ENCODE results near the gene ADGRG3.
"Not testable (repeated sequence)": the region's sequence is repeated elsewhere in the genome, so short reads cannot be mapped to it uniquely, and the experiment has no call there.

ADGRG3 gene

GRCh38 chr16:57722651-57723050, 54.5 kb downstream of the ADGRG3 start:
- no peak for DNase-seq

- DNase-seq, result no peak
Measured at GRCh38 chr16:57723170-57723569, 55.1 kb downstream of the ADGRG3 start.

GRCh38 chr16:57724531-57724930, 56.4 kb downstream of the ADGRG3 start:
- DNase-seq, result no peak

DNA sequence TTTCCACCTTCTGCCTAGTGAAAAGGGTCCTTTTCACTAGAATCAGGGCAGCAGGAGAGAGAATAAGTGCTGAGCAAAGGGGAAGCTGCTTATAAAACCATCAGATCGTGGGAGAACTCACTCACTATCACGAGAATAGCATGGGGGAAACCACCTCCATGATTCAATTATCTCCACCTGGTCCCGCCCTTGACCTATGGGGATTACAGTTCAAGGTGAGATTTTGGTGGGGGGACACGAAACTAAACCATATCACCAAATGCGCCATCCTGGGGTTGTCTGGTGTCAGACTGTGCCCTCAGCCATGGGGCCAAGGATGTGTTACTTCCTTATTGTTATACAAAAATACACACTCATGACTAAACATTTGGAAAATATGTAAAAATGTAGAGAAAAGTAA, 57.0 kb downstream of the ADGRG3 start:
- DNase-seq, result no peak

GRCh38 chr16:57725554-57725953, 57.4 kb downstream of the ADGRG3 start:
- no peak for DNase-seq

- DNase-seq, result no peak
Measured at GRCh38 chr16:57725976-57726375, 57.9 kb downstream of the ADGRG3 start.

- no peak for DNase-seq
Measured at GRCh38 chr16:57726433-57726947, 58.4 kb downstream of the ADGRG3 start.

- no peak for DNase-seq
Measured at GRCh38 chr16:57727610-57728009, 59.5 kb downstream of the ADGRG3 start.

- no peak for DNase-seq
Measured at GRCh38 chr16:57728336-57729181, 60.5 kb downstream of the ADGRG3 start.

DNA sequence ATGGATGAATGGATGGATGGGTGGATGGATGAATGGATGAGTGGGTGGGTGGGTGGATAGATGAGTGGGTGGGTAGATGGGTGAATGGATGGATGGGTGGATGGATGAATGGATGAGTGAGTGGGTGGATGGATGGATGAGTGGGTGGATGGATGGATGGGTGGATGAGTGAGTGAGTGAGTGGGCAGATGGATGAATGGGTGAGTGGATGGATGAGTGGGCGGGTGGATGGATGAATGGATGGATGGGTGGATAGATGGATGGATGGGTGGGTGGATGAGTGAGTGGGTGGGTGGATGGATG, 61.0 kb downstream of the ADGRG3 start:
- DNase-seq, result no peak

GRCh38 chr16:57729852-57730251, 61.7 kb downstream of the ADGRG3 start:
- not testable (repeated sequence) for DNase-seq

DNA sequence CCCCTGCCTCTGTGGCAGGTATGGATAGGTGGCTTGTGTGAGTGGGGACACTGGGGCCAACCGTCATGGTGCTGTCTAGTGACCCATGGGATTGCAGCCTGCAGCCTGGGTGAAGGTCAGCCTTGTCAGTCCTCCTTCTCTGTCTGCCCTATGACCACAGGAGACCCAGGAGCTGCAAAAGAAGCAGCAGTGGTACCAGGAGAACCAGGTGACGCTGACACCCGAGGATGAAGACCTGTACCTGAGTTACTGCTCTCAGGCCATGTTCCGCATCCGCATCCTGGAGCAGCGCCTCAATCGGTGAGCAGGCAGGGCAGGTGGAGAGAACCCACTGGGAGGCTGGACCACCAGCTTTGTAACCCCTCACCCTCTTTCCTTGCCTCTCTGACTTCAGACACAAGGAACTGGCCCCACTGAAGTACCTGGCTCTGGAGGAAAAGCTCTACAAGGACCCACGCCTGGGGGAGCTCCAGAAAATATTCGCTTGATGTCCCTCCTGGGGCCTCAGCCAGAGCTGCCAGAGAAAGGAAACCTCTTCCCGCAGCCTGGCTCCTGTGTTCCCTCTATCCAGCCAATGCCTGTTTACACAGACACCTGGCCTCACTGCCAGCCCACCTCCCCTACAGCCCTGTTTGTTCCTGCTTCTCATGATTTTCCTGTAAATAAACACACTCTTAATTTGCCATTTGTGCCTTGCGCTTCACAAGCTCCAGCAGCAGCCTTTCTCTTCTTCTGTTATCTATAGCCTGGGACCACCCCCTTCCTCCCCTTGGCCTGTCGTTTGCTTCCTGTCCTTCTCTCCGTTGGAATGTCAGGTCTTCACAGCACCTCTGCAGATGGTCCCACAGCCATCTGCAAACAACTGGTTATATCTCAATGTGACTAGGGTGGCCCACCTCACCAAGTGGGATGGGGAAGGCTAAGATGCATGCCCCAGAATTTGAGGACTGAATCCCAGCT, 62.9 kb downstream of the ADGRG3 start:
- DNase-seq, result no peak

DNA sequence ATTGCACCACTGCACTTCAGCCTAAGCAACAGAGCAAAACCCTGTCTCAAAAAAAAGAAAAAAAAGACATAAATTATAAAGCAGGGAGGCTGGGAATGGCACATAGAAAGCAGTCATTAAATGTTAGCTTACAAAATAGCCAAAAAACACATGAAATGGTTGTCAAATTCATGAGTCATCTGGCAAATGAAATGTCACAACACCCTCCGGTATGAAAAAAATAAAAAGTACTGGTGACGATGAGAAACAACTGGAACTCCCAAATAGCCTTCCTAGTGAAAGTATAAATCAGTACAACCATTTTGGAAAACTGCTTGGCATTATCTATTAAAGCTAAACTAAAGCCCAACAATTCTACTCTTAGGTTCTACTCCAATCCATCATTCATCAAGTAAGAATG, 63.9 kb downstream of the ADGRG3 start:
- DNase-seq, result no peak

DNA sequence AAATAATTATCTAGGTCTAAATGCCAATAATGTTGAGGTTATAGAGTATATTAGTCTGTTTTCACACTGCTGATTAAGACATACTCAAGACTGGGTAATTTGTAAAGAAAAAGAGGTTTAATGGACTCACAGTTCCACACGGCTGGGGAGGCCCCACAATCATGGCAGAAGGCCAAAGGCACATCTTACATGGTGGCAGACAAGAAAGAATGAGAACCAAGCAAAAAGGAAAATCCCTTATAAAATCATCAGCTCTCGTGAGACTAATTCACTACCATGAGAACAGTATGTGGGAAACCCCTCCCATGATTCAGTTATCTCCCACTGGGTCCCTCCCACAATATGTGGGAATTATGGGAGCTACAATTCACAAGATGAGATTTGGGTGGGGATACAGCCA, 64.6 kb downstream of the ADGRG3 start:
- peak; percentile 20 for DNase-seq

GRCh38 chr16:57734308-57734924, 66.3 kb downstream of the ADGRG3 start:
- no peak for DNase-seq

DNA sequence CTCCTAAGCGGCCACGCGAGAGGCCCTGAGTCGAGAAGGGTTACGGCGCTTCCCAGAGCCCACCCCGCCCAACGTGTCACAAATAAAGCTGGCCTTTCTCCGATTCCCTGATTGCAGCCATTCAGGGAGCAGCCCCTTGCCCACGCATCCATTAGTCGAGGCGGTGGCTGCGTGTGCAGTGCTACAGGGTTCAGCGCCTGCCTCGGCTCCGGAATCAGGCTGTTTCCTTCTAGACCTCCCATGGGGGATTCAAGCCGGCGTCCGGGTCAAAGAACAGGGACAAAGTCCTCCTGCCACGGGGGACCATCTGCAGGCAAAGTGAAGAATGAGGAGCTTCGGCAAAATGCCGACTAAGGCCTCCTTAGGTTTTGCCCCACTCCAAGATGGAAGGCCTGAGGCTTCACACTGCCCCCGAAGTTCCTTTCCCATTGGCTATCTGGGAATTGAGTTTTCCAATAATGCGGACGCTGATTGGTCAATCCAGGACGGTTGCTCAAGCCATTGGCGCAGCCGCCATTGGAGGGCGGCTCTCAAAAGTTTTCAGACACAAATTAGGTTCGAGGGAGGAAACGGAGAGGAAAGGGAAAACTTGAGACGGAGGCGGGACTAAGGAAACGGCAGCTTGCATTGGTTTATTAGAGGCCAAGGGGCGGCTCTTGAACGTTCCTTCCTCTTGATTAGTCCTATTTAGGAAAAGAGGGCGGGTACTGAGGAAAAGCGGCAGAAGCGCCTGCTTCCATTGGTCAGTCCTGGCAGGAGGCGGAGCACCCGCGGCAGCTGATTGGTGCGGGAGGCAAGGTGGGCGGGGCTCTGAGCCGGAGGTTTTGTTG, 67.0 kb downstream of the ADGRG3 start:
- peak; percentile 100 for DNase-seq

DNA sequence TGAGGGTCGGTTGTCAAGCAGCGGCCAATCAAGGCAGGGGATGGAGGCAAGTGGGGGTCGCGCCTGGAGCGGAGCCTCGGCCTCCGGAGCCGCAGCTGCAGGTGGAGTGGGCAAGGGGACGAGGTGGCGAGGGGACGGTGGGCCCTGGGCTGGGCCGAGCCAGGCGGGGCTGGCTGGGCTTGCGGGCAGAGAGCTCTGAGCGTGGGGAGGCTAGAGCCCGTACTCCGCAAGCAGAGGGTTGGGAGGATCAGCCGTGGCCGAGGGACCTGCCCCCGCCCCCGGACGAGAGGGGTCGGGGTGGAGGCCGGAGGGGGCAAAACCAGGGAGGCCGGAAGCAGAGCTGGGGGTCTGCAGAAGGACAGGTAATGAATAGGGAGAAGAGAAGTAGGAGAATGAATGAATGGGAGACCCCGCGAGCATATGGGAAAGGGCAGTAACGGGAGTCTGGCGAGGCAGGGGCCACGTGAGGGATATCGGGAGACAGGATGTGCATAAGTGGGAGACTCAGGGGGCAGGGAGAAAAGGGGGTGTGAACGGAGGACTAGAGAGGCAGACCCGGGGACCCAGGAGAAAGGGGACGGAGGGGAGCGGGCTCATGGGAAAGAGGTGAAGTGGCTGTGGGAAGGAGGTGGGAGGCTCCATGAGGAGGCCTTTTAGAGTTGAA, 67.8 kb downstream of the ADGRG3 start, which contains the start of gene KATNB1:
Gene KATNB1, plus strand, starts transcription at position 16 of the 664 bp plus-strand sequence. CDS start 1,474 bp downstream, outside the sequence.
- DNase-seq, result no peak

DNA sequence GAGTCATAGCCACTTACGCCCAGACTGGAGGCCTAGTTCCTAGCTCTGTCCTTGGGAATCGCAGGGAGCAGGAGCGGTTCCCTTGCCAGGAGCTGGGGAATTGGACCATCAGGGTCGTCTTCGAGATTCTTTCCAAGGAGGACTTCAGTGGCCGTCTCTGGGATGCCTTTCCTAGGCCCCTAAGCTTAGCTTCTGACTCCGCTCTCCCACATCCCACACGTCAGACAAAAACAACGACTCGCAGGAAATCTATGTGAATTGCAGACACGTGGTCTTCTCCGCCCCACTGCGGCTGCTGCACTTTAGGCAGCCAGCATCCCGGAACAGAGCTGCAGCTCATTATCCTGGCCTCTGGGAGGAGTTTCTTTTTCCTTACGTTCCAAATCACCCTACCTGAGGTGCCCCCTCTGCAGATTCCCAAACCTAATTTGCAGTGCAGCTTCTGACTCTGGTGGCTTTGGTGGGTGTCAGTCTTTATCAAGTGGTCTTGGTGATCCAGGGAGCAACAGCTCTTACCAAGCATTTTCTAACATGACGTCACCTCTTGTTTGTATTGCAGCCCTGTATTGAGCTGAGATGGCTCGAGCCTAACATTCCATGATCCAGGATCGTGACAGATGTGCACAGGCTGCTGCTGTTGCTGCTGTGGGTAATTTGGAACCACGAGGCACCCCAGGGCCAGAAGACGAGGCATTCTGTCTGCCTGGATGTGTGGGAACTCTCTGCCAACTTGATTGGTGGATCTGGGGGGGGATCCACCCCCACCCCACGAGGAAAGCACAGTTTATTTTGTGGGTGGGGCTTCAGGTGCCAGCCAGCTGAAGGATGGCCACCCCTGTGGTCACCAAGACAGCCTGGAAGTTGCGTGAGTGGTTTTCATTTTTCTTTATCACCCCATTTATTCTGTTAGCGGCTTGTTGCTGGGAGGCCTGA, 68.6 kb downstream of the ADGRG3 start:
- DNase-seq, result peak; percentile 69

DNA sequence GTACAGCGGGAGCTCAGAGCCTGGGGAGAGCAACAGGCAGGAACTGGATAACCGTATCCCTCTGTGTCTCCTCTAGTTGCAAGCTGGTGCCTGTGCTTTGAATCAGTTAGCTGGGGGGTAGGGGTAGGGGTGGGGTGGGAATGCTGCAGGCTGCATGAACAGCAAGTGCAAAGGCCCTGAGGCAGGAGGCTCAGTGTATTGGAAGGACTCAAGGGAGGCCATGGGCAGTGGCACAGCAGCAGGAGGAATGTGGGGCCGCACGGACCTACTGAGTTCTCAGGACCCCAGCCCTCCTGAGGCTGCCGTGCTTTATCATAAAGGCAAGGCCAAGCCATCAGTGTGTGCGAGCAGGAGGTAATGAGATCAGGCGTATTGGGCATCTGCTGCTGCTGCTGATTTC, 70.7 kb downstream of the ADGRG3 start:
- no peak for DNase-seq

Data from hematopoietic multipotent progenitor cell treated with erythropoietin and hydrocortisone succinate and interleukin-3 and kit ligand, for 8 days (in vitro differentiated cells).